GM18498 (cell line): ENCODE measurements around the gene KIAA0930.
A peak's percentile ranks its signal among the peaks of the same experiment; 100 is the strongest.
"Not testable (repeated sequence)": the region's sequence is repeated elsewhere in the genome, so short reads cannot be mapped to it uniquely, and the experiment has no call there.

Source experiments
- ATAC-seq: cut with Tn5 transposase; IDR thresholded peaks from one replicate; pipeline ENCODE4 v1.9.1; 2021; ENCODE audit warnings: mild to moderate bottlenecking, moderate library complexity; ENCODE audit not compliant: unreplicated experiment

The KIAA0930 gene

GRCh38 chr22:45240810-45241631, at the start of gene KIAA0930:
KIAA0930 (minus strand) TSS chr22:45240894; CDS start chr22:45240703, 191 bp downstream.
- ATAC-seq, result peak; percentile 54

GRCh38 chr22:45286854-45287551, 46.3 kb upstream of the KIAA0930 start:
- no peak for ATAC-seq

DNA sequence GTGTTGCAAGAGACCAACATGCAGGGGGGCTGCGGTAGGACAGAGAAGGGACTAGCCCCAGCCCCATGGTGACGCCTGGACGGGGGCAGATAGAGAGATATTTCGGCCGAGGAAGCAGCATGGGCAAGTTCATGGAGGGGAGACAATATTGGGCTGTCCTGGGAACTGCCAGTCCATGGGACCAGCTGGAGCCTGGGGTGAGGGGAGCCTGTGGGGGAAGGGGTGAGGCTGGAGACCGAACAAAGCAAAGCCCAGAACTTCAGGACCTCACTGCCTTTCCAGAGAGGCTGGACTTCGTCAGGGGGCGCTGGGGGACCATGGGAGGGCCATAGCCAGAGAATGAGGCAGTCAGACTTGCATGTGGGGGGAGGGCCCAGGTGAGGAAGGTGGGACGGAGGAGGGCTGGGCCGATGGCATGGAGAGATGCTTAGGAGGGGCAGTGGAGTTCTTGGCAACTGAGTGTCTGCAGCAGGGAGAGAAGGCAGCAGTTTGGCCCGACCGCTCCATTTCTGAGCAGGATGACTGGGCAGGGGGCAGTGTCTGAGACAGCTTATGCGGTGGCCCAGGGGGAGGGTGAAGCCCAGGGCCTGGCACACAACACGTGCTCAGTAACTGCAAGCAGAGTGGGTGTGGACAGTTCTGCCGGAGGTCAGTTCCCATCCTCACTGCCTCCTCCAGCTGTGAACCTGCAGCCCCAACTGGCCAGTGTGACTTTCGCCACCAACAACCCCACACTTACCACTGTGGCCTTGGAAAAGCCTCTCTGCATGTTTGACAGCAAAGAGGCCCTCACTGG, 44.8 kb upstream of the KIAA0930 start:
- ATAC-seq, result no peak

DNA sequence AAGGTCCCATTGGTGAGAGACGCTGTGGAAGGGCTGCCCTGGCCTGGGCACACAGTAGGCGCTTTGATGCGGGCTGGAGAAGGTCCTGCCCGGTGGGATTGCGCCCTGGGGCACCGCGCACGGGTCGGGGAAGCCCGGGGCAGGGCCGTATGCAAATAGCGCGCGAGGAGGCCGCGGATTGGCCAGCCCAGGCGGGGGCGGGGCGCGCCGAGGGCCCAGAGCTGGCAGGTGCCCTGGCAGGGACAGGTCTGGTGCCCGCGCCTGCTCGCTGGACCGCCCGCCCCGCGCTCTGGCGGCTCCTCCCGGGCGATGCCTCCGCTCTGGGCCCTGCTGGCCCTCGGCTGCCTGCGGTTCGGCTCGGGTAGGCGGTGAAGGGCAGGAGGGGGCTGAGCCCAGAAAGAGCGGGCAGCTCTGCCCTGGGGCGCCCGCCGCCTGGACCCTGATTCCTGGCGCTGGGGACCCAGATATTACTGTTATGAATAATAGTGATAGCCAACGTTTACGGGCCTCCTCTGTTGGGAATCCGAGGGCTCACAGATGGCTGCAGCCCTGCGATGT, 44.1 kb upstream of the KIAA0930 start, which contains the start of gene UPK3A:
Gene UPK3A, plus strand, starts transcription at position 245 of the 558 bp plus-strand sequence. Its CDS starts 65 bp downstream, at position 310.
- ATAC-seq, result no peak

DNA sequence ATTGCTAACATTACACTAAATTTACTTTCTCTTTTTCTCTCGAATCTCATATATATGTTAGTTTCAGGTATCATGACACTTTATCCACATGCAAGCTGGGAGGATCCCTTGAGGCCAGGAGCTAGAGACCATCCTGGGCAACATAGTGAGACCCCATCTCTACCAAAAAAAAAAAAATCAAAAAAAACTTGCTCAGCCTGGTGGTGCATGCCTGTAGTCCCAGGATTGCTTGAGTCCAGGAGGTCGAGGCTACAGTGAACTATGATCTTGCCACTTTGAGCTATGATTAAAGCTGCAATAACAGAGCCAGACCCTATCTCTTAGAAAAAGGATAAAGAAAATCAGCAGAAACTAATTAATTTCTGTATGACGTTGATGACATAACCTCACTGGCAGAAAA, 40.3 kb upstream of the KIAA0930 start:
- ATAC-seq, result no peak

GRCh38 chr22:45280587-45280980, 39.9 kb upstream of the KIAA0930 start:
- ATAC-seq, result no peak

DNA sequence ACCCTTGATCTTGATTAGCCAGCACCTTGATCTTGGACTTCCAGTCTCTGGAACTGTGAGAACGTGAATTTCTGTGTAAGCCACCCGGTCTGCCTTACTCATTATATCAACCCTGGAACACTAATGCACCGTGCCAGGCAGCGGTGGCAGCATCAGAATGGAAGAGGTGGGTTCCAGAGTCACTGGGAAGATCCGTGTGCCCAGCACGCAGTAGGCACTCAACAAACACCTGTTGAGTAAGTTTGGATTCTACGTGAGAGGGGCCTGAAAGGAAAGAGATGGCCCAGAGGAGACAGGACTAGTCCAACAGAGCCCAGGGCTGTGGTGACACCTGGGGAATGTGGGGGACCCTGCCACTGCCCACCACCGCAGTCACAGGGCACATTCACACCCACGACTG, 37.4 kb upstream of the KIAA0930 start:
- no peak for ATAC-seq

- ATAC-seq, result not testable (repeated sequence)
These were observed 37.0 kb upstream of the KIAA0930 start for GRCh38 chr22:45277720-45278119.

- ATAC-seq, result no peak
These were observed 35.9 kb upstream of the KIAA0930 start for GRCh38 chr22:45276507-45277105.

- ATAC-seq, result no peak
These were observed 32.9 kb upstream of the KIAA0930 start for GRCh38 chr22:45273452-45274075.

DNA sequence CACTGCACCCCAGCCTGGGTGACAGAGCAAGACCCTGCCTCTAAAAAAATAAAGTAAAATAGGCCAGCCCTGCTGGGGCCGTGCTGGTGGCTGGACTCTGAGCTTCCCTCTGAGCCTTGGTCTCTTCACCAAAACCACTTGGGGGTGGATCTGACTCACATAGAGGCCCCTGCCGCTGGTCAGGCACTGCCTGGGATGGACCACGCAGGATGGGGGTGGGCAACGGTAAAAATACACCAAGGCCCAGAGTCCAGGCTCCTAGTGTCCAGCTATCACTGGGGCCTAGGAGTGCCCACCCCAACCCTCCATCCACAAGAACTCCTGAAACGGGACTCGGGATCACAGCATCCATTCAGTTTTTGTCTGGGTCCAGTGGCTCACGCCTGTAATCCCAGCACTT, 31.8 kb upstream of the KIAA0930 start:
- ATAC-seq, result no peak

GRCh38 chr22:45271667-45272201, 31.0 kb upstream of the KIAA0930 start:
- ATAC-seq, result no peak

- no peak for ATAC-seq
These were observed 29.7 kb upstream of the KIAA0930 start for GRCh38 chr22:45270095-45271020.

GRCh38 chr22:45268958-45269844, 28.5 kb upstream of the KIAA0930 start:
- peak; percentile 72 for ATAC-seq

DNA sequence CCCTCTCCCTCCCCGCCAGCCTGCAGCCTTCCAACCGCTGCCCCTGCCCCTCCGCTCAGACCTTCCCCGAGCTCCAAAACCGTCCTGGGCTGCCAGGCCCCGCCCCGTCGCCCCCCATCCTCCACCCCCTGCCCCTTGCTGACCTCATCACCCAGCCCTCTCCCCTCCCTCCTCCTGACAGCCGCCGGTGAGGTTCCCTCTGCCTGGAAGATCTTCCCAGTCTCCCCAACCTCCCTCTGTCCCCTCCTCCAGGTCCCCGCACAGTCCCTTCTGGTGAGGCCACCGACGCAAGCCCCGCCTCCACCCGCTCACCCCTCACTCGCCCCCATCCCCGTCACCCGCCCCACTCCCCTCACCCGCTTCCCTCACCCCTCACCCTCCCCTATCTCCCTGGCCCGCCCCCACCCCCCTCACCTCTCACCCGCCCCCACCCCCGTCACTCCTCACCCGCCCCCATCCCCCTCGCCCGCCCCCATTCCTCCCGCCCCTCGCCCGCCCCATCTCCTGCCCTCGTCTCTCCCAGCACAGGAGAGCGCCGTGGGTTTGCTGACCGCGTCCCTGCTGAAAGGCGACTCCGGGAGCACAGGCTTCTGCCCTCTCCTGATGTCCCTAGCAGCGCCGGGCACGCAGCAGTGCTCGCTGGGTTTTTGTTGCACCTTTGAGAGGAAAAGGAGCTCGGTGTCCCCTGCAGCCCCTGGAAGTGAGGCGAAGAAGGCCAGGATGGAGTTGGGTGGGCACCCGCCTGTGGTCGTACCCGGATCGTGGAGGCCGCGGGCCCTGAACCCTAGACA, 27.7 kb upstream of the KIAA0930 start:
- no peak for ATAC-seq

DNA sequence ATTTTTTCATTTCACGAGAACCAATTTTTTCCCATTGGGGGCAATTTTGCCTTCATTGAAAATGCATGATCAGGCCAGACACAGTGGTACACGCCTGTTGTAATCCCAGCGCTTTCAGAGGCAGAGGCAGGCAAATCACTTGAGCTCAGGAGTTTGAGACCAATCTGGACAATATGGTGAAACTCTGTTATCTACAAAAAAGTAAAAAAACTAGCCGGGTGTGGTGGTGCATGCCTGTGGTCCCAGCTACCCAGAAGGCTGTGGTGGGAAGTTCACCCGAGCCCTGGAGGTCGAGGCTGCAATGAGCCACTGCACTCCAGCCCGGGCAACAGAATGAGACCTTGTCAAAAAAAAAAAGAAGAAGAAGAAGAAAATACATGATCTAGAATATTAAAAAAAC, 24.8 kb upstream of the KIAA0930 start:
- no peak for ATAC-seq
